HepG2 (cell line): Measurements from ENCODE around the gene SPAG4. TPM values are rescaled to one million over a fixed set of nuclear protein-coding genes. Genes with fewer than 3 reads are reported as not detected.

Experiments used
- ASH2L ChIP-seq: fragments of 300-600, 200-600 bp; sonication (generic); IDR thresholded peaks from 2 replicates; pipeline ENCODE4 v1.7.0; 2017; ENCODE audit warnings: low read depth, mild to moderate bottlenecking, moderate library complexity, mixed read lengths, low read length; ENCODE audit not compliant: insufficient read length
- CAMTA2 ChIP-seq: sonication (generic); formaldehyde crosslinking; IDR thresholded peaks from 2 replicates; pipeline ENCODE4 v1.4.0; 2020; ENCODE audit warnings: mild to moderate bottlenecking, missing genetic modification reagents, borderline replicate concordance
- DMAP1 ChIP-seq: IDR thresholded peaks from 2 replicates; pipeline ENCODE4 v1.6.1; 2016
- GMEB1 ChIP-seq: sonication (generic); formaldehyde crosslinking; IDR thresholded peaks from 2 replicates; pipeline ENCODE4 v1.5.1; 2020; ENCODE audit warnings: missing genetic modification reagents, mild to moderate bottlenecking, borderline replicate concordance
- GZF1 ChIP-seq: sonication (generic); formaldehyde crosslinking; IDR thresholded peaks from 2 replicates; pipeline ENCODE4 v1.5.1; 2020; ENCODE audit warnings: mild to moderate bottlenecking, missing genetic modification reagents
- HINFP ChIP-seq: sonication (generic); formaldehyde crosslinking; IDR thresholded peaks from 2 replicates; pipeline ENCODE4 v1.4.0; 2020; ENCODE audit warnings: low read depth, mild to moderate bottlenecking, missing genetic modification reagents
- JUNB ChIP-seq: sonication (generic); formaldehyde crosslinking; IDR thresholded peaks from 2 replicates; pipeline ENCODE4 v1.8.0; 2022; ENCODE audit warnings: missing genetic modification reagents, mild to moderate bottlenecking, borderline replicate concordance
- KAT7 ChIP-seq: IDR thresholded peaks from 2 replicates; pipeline ENCODE4 v1.6.1; 2018; ENCODE audit warnings: borderline replicate concordance, missing compliant biosample characterization
- MAF1 ChIP-seq: sonication (generic); formaldehyde crosslinking; IDR thresholded peaks from 2 replicates; pipeline ENCODE4 v1.5.0; 2020; ENCODE audit warnings: missing genetic modification reagents, borderline replicate concordance
- MAZ ChIP-seq, 2 experiments: sonication (generic) in 1 of 2; formaldehyde crosslinking in 1 of 2; IDR thresholded peaks; 2 replicates each; pipeline versions ENCODE4 v1.5.0 to v1.6.1; 2012 to 2020; ENCODE audit warnings: low read depth in 2 of 2, mild to moderate bottlenecking in 2 of 2, borderline replicate concordance in 1 of 2, improper control_type of control experiment in 1 of 2, low read length in 1 of 2, missing genetic modification reagents in 1 of 2, moderate library complexity in 1 of 2
- NFE2L1 ChIP-seq: sonication (generic); formaldehyde crosslinking; IDR thresholded peaks from 2 replicates; pipeline ENCODE4 v1.4.0; 2020; ENCODE audit warnings: missing genetic modification reagents, mild to moderate bottlenecking, borderline replicate concordance
- NFIC ChIP-seq: IDR thresholded peaks from 2 replicates; pipeline ENCODE4 v1.6.1; 2012; ENCODE audit warnings: mild to moderate bottlenecking, low read length, inconsistent platforms
- NKX3-1 ChIP-seq: sonication (generic); formaldehyde crosslinking; IDR thresholded peaks from 2 replicates; pipeline ENCODE4 v1.5.0; 2020; ENCODE audit warnings: missing genetic modification reagents
- SALL2 ChIP-seq: sonication (generic); formaldehyde crosslinking; IDR thresholded peaks from 2 replicates; pipeline ENCODE4 v1.8.1; 2023; ENCODE audit warnings: mild to moderate bottlenecking, missing genetic modification reagents, inconsistent platforms
- SMAD1 ChIP-seq: sonication (generic); formaldehyde crosslinking; IDR thresholded peaks from 2 replicates; pipeline ENCODE4 v1.4.0; 2020; ENCODE audit warnings: missing genetic modification reagents, low read depth, mild to moderate bottlenecking, borderline replicate concordance
- THAP8 ChIP-seq: sonication (generic); formaldehyde crosslinking; IDR thresholded peaks from 2 replicates; pipeline ENCODE4 v1.5.1; 2020; ENCODE audit warnings: missing genetic modification reagents, mild to moderate bottlenecking, borderline replicate concordance
- WIZ ChIP-seq: sonication (generic); formaldehyde crosslinking; IDR thresholded peaks from 2 replicates; pipeline ENCODE4 v1.5.1; 2020; ENCODE audit warnings: mild to moderate bottlenecking, missing genetic modification reagents
- YEATS2 ChIP-seq: sonication (generic); formaldehyde crosslinking; IDR thresholded peaks from 2 replicates; pipeline ENCODE4 v1.4.0; 2020; ENCODE audit warnings: missing genetic modification reagents, borderline replicate concordance
- ZBTB37 ChIP-seq: sonication (generic); formaldehyde crosslinking; IDR thresholded peaks from 2 replicates; pipeline ENCODE4 v1.4.0; 2020; ENCODE audit warnings: mild to moderate bottlenecking, missing genetic modification reagents
- ZC3H4 ChIP-seq: sonication (generic); formaldehyde crosslinking; IDR thresholded peaks from 2 replicates; pipeline ENCODE4 v1.4.0; 2020; ENCODE audit warnings: missing genetic modification reagents, borderline replicate concordance
- ZNF124 ChIP-seq: sonication (generic); formaldehyde crosslinking; IDR thresholded peaks from 2 replicates; pipeline ENCODE4 v1.4.0; 2020; ENCODE audit warnings: missing genetic modification reagents
- ZNF615 ChIP-seq: sonication (generic); formaldehyde crosslinking; IDR thresholded peaks from 2 replicates; pipeline ENCODE4 v1.5.0; 2020; ENCODE audit warnings: mild to moderate bottlenecking, missing genetic modification reagents, borderline replicate concordance
- ZNF724P ChIP-seq: sonication (generic); formaldehyde crosslinking; IDR thresholded peaks from 2 replicates; pipeline ENCODE4 v1.8.0; 2022; ENCODE audit warnings: missing genetic modification reagents, borderline replicate concordance
- ZNF772 ChIP-seq: sonication (generic); formaldehyde crosslinking; IDR thresholded peaks from 2 replicates; pipeline ENCODE4 v1.5.0; 2020; ENCODE audit warnings: mild to moderate bottlenecking, missing genetic modification reagents
- polyA plus RNA-seq, 8 experiments: library from polyadenylated mRNA; depleted of rRNA in 3 of 8; stranded (reverse) in 7 of 8; unstranded in 1 of 8; fragments of >200 nt; fragmentation: Illumina TruSeq in 4 of 8; extraction: Trizol in 4 of 8; gene quantifications; 2 replicates each; pipeline versions ENCODE4 v1.2.1 to v1.2.3, GENCODE V29; 2011 to 2016; ENCODE audit warnings: low read depth in 4 of 8, missing spikeins in 1 of 8, mixed read lengths in 1 of 8; ENCODE audit not compliant: insufficient read depth in 1 of 8
- total RNA-seq, 5 experiments: library from RNA; depleted of rRNA; stranded (reverse); fragments of >200 nt; fragmentation: Illumina TruSeq; extraction: Trizol; gene quantifications; 2 replicates each; pipeline ENCODE4 v1.2.3, GENCODE V29; 2016; ENCODE audit warnings: low read depth in 1 of 5

Gene SPAG4
- total and polyA plus RNA-seq, 2 of the 13 experiments (the other 11 are each of a cell fraction or from before 2014, with no cell fraction given) = 5.8 to 137 TPM

GRCh38 chr20:35615667-35616464 lies at the start of gene SPAG4 (continued):
- TF ChIP-seq GMEB1 (CRISPR knock-in tag) = peak; percentile 84
- peak; percentile 91; the same call in 1 of the 2 replicates for TF ChIP-seq WIZ (CRISPR knock-in tag)
- TF ChIP-seq SALL2 = peak; percentile 95
- TF ChIP-seq NFE2L1 (CRISPR knock-in tag) = peak; percentile 93; the same call in 1 of the 2 replicates
- no peak for TF ChIP-seq NFIC
- peak; percentile 77; the same call in 1 of the 2 replicates for TF ChIP-seq ZBTB37 (CRISPR knock-in tag)
- TF ChIP-seq ZNF772 (CRISPR knock-in tag) = peak; percentile 84
- peak; percentile 98 for TF ChIP-seq MAF1 (CRISPR knock-in tag)
- peak; percentile 100 for TF ChIP-seq NKX3-1 (CRISPR knock-in tag)
- TF ChIP-seq JUNB = peak; percentile 83
- peak; percentile 91; the same call in 1 of the 2 replicates for TF ChIP-seq SMAD1 (CRISPR knock-in tag)
- peak; percentile 98 for TF ChIP-seq ZNF615 (CRISPR knock-in tag)
- TF ChIP-seq HINFP (CRISPR knock-in tag) = peak; percentile 70; the same call in 1 of the 2 replicates
- TF ChIP-seq CAMTA2 = peak; percentile 93
- TF ChIP-seq ZNF724P (CRISPR knock-in tag) = peak; percentile 98; the same call in 1 of the 2 replicates
- TF ChIP-seq KAT7 = 0 out of 2 replicates have a peak, but pooled peaks have one; percentile 53
- TF ChIP-seq YEATS2 (CRISPR knock-in tag) = no peak; the same call in 1 of the 2 replicates
- TF ChIP-seq ZC3H4 (CRISPR knock-in tag) = peak; percentile 31; the same call in 1 of the 2 replicates
- peak; percentile 94 for TF ChIP-seq GZF1 (CRISPR knock-in tag)
- TF ChIP-seq MAZ (IDR thresholded peaks at IDR 0.05; ENCODE audit: borderline replicate concordance, low read depth, low read length) = peak; percentile 92
- peak; percentile 97 for TF ChIP-seq MAZ (CRISPR knock-in tag; IDR thresholded peaks at IDR 0.05; ENCODE audit: low read depth)
- peak; percentile 60 for TF ChIP-seq DMAP1
- peak; percentile 75 for TF ChIP-seq ASH2L
- TF ChIP-seq ZNF124 = peak; percentile 84
- TF ChIP-seq THAP8 (CRISPR knock-in tag) = peak; percentile 95
